Breast epithelium (tissue), 3 donors: Measurements from ENCODE around the gene MAP3K3.

Experiments used
- POLR2AphosphoS5 ChIP-seq, 3 donors: sonication (generic); formaldehyde crosslinking; IDR thresholded peaks; one replicate each; pipeline ENCODE4 v1.6.1; 2017; ENCODE audit warnings: antibody characterized with exemption in 3 of 3
- TF ChIP-seq, protein P1 (sequence below), 3 donors: fragments of 450-650 bp; IDR thresholded peaks; one replicate each; pipeline ENCODE4 v1.5.1; 2016 to 2017; ENCODE audit warnings: antibody characterized with exemption in 3 of 3, mild to moderate bottlenecking in 3 of 3, moderate library complexity in 3 of 3

DNA sequence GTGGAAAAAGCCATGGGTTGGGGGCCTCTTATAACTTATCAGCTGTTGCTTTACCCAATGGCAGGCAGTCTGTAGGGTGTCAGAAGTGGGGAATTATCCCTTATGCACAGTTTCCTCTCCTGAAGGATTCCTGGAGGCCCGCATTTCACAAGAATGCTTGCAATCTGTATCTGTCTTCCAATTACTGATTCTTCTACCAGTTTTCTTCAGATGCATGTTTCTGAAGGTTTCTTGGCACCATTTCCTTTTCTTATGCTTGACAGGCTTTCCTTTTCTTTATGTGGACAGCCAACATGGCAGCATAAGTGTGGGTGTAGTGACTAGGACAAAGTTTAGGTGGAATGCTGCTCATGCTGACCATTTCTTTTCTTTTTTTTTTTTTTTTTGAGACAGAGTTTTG lies 36.1 kb downstream of the MAP3K3 start:
- no peak for TF ChIP-seq POLR2AphosphoS5 (IDR thresholded peaks at IDR 0.05)
- TF ChIP-seq, protein P1, sequence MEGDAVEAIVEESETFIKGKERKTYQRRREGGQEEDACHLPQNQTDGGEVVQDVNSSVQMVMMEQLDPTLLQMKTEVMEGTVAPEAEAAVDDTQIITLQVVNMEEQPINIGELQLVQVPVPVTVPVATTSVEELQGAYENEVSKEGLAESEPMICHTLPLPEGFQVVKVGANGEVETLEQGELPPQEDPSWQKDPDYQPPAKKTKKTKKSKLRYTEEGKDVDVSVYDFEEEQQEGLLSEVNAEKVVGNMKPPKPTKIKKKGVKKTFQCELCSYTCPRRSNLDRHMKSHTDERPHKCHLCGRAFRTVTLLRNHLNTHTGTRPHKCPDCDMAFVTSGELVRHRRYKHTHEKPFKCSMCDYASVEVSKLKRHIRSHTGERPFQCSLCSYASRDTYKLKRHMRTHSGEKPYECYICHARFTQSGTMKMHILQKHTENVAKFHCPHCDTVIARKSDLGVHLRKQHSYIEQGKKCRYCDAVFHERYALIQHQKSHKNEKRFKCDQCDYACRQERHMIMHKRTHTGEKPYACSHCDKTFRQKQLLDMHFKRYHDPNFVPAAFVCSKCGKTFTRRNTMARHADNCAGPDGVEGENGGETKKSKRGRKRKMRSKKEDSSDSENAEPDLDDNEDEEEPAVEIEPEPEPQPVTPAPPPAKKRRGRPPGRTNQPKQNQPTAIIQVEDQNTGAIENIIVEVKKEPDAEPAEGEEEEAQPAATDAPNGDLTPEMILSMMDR (IDR thresholded peaks at IDR 0.05) = no peak
